T-helper 17 cell (primary cell): ENCODE results near the gene PMVK. TPM values are rescaled to one million over a fixed set of nuclear protein-coding genes. Genes with fewer than 3 reads are reported as not detected.

ENCODE experiments used
- ATAC-seq: fragments of 150-1000 bp; cut with Tn5 transposase; 2 replicates; pipeline ENCODE4 v1.10.0; 2021; ENCODE audit warnings: mild to moderate bottlenecking, moderate library complexity
- DNase-seq, 3 donors: peaks; one replicate each; pipeline versions ENCODE4 v3.0.0 to v3.0.0-alpha.2; 2020 to 2021
- H3K9me3 ChIP-seq: one replicate; pipeline ENCODE4 v1.7.0; 2013; ENCODE audit warnings: low read length, mild to moderate bottlenecking; ENCODE audit not compliant: control insufficient read depth, poor library complexity, severe bottlenecking
- H3K27ac Mint-ChIP-seq: one replicate; pipeline ENCODE4 v1.8.0; 2022; ENCODE audit warnings: mild to moderate bottlenecking, moderate library complexity, mixed read lengths
- H3K27me3 Mint-ChIP-seq: one replicate; pipeline ENCODE4 v1.8.0; 2022; ENCODE audit warnings: mixed read lengths
- H3K36me3 Mint-ChIP-seq: one replicate; pipeline ENCODE4 v1.8.0; 2022; ENCODE audit warnings: low read depth, mixed read lengths
- H3K4me1 Mint-ChIP-seq: one replicate; pipeline ENCODE4 v1.8.0; 2022; ENCODE audit warnings: mild to moderate bottlenecking, mixed read lengths
- H3K4me3 Mint-ChIP-seq: one replicate; pipeline ENCODE4 v1.8.0; 2022; ENCODE audit warnings: mild to moderate bottlenecking, moderate library complexity, mixed read lengths
- total RNA-seq, 4 donors: library from RNA in 2 of 4; stranded (reverse) in 2 of 4; gene quantifications; one replicate each; pipeline ENCODE4 v1.2.3 and lab custom pipeline; 2022 to 2026

Gene PMVK
- total RNA-seq, 2 donors from 2014 or later, result 19.0 to 19.9 TPM

DNA sequence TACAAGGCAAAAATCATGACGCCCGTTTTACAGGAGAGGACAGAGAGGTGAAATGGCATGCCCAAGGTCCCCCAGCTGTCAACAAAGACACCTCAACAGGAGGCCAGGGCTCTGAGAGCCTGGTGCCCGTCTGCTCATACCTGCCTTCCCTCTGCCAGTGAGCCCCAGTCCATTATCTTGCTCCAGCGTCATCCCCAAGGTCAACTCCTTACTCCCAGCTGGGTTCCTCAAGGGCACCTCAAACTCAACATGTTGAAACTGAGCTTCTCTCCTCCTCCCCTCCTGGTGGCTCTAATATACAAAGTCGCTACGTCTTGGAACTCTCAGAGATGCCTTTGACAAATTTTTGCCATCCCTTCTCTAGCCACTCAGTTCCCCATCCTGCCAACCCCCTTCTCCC, 16.1 kb upstream of the PMVK start:
- peaks cover 62% of the 10 kb centered on the region for H3K4me1 Mint-ChIP-seq
- H3K27ac Mint-ChIP-seq, result peak overlapping the region; percentile 100
- peaks cover 12% of the 10 kb centered on the region for H3K36me3 Mint-ChIP-seq
- peak overlapping the region; percentile 99 for H3K4me3 Mint-ChIP-seq
- no peak for ATAC-seq
- no peaks in the 10 kb centered on the region for H3K27me3 Mint-ChIP-seq
- H3K9me3 ChIP-seq, result no peaks in the 10 kb centered on the region
- DNase-seq, result no peak

GRCh38 chr1:154951901-154952657, 15.6 kb upstream of the PMVK start:
- no peaks in the 10 kb centered on the region for H3K27me3 Mint-ChIP-seq
- DNase-seq (peak; percentile 64 to 71 (median 64)), ATAC-seq (peak; percentile 46)
- H3K4me3 Mint-ChIP-seq, result peak overlapping the region; percentile 99
- H3K4me1 Mint-ChIP-seq, result peaks cover 64% of the 10 kb centered on the region
- H3K9me3 ChIP-seq, result no peaks in the 10 kb centered on the region
- H3K27ac Mint-ChIP-seq, result peak overlapping the region; percentile 100
- H3K36me3 Mint-ChIP-seq, result peaks cover 12% of the 10 kb centered on the region

- H3K4me3 Mint-ChIP-seq, result peak overlapping the region; percentile 83
- no peak for DNase-seq
- H3K27ac Mint-ChIP-seq, result peak overlapping the region; percentile 100
- ATAC-seq, result no peak
- peaks cover 15% of the 10 kb centered on the region for H3K36me3 Mint-ChIP-seq
- peaks cover 57% of the 10 kb centered on the region for H3K4me1 Mint-ChIP-seq
- H3K9me3 ChIP-seq, result no peaks in the 10 kb centered on the region
- H3K27me3 Mint-ChIP-seq, result no peaks in the 10 kb centered on the region
These were observed 11.6 kb upstream of the PMVK start for GRCh38 chr1:154948079-154948478.

DNA sequence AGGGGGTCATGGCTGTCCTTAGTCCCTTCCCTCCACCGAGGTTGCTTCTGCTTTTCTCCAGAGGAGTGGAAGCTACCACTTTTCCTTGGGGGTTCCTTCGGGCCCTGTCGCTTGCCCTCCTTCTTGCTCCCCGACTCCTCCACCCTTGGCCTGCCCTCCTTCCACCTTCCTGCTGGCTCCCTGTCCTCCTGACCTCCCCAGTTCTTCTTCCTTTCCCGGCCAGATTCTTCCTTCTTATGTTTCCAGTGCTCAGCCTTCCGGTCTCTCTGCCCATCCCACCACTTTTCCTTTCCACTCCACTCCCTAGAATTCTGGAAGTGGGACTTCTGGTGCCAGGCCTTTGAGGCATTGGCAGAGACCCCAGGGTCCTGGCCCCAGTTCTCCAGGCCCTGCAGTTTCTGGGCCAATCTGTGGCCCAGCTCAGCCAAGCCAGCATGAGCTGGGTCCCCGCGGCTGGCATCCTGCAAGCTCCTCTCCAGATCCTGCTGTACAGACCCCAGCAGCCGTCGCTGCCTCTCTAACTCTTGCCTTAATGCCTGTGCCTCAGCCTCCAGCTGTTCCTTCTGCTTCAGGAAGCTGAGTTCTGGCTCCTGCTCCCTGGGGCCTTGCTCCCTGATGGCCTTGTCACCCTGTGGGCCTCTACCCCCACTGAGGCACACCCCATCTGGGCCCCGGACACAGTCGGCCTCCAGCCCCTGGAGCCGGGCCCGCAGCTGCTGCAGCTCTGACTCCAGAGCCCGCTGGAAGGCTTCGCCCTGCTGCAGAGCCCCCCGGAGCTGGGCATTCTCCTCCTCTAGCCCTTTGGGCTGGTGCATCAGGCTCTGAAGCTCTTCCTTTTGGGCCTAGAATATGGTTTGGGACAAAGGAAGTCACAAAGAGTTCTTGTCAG, 9.7 kb upstream of the PMVK start:
- Mint-ChIP-seq H3K27ac (peak overlapping the region; percentile 100), H3K4me1 (peaks cover 59% of the 10 kb centered on the region), H3K36me3 (peaks cover 10% of the 10 kb centered on the region), H3K27me3 (no peaks in the 10 kb centered on the region), H3K4me3 (peak overlapping the region; percentile 86)
- H3K9me3 ChIP-seq, result no peaks in the 10 kb centered on the region
- DNase-seq, result no peak
- ATAC-seq, result no peak

GRCh38 chr1:154945160-154945961, 8.8 kb upstream of the PMVK start:
- peaks cover 7% of the 10 kb centered on the region for H3K36me3 Mint-ChIP-seq
- H3K4me1 Mint-ChIP-seq, result peaks cover 60% of the 10 kb centered on the region

DNA sequence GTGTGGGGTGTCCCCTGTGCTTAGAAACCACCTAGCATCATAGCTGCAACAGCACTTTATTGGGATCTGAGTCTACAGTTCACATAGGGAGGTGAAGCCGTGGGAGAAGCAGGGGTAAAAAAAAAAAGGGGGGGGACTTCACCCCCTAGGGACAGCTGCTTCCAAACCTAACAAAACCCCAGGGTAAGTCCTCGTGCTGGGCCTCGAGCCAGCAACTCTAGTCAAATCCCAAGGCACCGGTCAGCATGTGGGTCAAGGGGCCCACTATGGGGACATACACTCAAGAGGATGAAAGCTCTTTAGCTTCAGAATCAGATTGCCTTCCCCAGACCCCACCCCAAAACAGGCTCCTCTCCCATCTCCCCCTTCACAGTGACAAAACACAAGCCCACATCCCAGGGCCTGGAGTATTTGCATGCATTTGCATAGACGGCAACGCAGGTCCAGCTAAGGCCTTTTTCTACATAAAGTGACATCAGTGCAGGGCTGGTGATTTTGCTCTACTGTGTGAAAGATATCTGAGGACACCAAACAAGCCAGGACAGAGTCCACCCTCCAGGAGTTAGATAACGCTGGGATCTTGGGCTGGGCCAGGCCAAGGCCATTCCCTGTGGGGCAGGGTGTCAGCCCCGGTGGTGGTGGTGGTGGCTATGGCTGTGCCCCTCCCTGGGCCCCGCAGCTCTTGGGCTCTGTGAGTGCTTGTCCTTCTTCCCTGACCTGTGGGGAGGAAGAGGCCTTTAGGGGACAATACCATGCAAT, 8.1 kb upstream of the PMVK start:
- H3K27me3 Mint-ChIP-seq, result no peaks in the 10 kb centered on the region
- peaks cover 64% of the 10 kb centered on the region for H3K4me1 Mint-ChIP-seq
- H3K4me3 Mint-ChIP-seq, result peak overlapping the region; percentile 99
- ATAC-seq (no peak), DNase-seq (no peak)
- H3K9me3 ChIP-seq, result no peaks in the 10 kb centered on the region
- peaks cover 7% of the 10 kb centered on the region for H3K36me3 Mint-ChIP-seq
- peak overlapping the region; percentile 100 for H3K27ac Mint-ChIP-seq

More at GRCh38 chr1:154945160-154945961, 8.8 kb upstream of the PMVK start:
- no peaks in the 10 kb centered on the region for H3K9me3 ChIP-seq
- Mint-ChIP-seq H3K4me3 (peak overlapping the region; percentile 99), H3K27me3 (no peaks in the 10 kb centered on the region), H3K27ac (peak overlapping the region; percentile 100)
- DNase-seq (no peak), ATAC-seq (no peak)

- peak overlapping the region; percentile 100 for H3K27ac Mint-ChIP-seq
- H3K36me3 Mint-ChIP-seq, result peaks cover 7% of the 10 kb centered on the region
- DNase-seq (no peak), ATAC-seq (peak; percentile 22)
- no peaks in the 10 kb centered on the region for H3K27me3 Mint-ChIP-seq
- peaks cover 68% of the 10 kb centered on the region for H3K4me1 Mint-ChIP-seq
- no peaks in the 10 kb centered on the region for H3K9me3 ChIP-seq
- peak overlapping the region; percentile 99 for H3K4me3 Mint-ChIP-seq
These were observed 7.3 kb upstream of the PMVK start for GRCh38 chr1:154943649-154944400.

DNA sequence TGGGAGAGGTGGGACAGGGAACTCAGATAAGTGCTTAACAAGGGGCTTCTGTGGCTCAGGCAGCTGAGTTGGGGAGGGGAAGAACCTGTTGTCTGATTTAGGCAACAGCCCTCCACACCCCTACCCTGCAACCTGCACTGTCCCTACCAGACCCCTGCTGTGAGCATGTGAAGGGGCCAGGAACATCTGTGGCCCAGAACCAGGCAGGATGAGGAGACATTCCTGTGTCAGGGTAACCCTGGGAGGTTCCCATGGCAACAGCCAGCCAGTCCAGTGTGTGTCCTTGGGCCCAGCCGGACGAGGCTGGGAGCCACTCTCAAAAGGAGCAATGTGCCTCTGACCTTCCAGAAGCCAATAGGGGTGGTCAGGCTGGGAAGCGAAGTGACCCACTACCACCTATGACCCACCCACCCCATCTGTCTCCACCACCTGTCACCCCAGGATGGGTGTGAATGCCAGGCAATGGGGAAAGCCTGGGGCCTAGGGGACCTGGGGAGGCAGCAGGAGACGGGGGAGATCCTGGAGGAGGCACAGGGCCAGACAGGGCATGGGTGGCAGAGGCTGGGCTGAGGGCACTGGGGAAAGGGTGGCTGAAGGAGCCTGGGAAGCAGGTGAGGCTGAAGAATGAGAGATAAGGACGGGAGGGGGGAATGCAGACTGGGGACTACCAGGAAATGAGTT, 5.0 kb upstream of the PMVK start:
- H3K27me3 Mint-ChIP-seq, result no peaks in the 10 kb centered on the region
- peak overlapping the region; percentile 100 for H3K27ac Mint-ChIP-seq
- no peak for DNase-seq
- no peaks in the 10 kb centered on the region for H3K9me3 ChIP-seq
- H3K4me1 Mint-ChIP-seq, result peaks cover 81% of the 10 kb centered on the region
- peak overlapping the region; percentile 99 for H3K4me3 Mint-ChIP-seq
- H3K36me3 Mint-ChIP-seq, result peaks cover 8% of the 10 kb centered on the region
- ATAC-seq, result no peak

DNA sequence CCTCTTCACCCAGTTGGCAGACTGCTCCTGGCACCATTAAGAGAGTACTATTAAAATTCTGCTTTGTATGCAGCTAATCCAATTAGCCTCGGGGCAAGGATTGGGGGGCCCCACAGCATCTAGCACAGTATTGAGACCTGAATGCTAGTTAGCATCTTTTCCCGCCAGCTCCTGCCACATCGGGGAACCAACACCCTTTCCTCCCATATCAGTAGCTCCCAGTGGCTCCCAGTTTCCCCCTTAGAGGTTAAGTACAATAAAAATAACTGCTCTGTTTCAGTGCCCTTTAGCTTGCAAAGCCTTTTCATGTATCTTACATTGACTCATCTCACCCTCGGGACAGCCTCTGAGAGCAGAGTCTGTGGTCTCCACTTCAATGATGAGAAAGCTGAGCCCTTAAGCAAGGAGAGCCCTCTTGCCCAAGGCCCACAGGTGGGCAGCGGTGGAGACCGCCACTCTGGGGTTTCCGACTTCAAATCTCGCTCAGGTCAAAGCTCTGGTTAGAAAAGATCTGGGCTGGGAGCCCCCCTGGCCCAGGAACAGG, 4.2 kb upstream of the PMVK start:
- no peaks in the 10 kb centered on the region for H3K9me3 ChIP-seq
- Mint-ChIP-seq H3K27me3 (no peaks in the 10 kb centered on the region), H3K4me1 (peaks cover 77% of the 10 kb centered on the region), H3K27ac (peak overlapping the region; percentile 100), H3K4me3 (peak overlapping the region; percentile 99), H3K36me3 (peaks cover 4% of the 10 kb centered on the region)
- DNase-seq, result no peak
- no peak for ATAC-seq

DNA sequence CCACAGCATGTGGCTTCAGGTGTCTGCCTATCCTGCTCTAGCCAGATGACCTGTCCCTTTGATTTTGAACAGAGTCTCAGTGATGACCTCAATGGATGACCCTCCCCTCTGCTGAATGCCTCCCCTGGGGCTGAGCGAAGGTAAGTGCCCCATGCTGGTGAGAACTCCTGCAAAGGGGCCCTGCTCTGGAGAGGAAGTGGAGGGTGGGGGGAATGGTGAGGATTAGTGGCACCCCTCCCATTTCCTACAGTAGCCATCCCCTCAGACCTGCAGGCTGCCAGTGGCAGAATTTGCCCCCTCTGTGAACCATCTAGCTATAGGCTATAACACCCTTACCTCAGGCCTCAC, 3.7 kb upstream of the PMVK start:
- Mint-ChIP-seq H3K27me3 (no peaks in the 10 kb centered on the region), H3K27ac (peak overlapping the region; percentile 100), H3K4me3 (peak overlapping the region; percentile 99), H3K36me3 (peaks cover 4% of the 10 kb centered on the region), H3K4me1 (peaks cover 80% of the 10 kb centered on the region)
- ATAC-seq (no peak), DNase-seq (no peak)
- no peaks in the 10 kb centered on the region for H3K9me3 ChIP-seq

DNA sequence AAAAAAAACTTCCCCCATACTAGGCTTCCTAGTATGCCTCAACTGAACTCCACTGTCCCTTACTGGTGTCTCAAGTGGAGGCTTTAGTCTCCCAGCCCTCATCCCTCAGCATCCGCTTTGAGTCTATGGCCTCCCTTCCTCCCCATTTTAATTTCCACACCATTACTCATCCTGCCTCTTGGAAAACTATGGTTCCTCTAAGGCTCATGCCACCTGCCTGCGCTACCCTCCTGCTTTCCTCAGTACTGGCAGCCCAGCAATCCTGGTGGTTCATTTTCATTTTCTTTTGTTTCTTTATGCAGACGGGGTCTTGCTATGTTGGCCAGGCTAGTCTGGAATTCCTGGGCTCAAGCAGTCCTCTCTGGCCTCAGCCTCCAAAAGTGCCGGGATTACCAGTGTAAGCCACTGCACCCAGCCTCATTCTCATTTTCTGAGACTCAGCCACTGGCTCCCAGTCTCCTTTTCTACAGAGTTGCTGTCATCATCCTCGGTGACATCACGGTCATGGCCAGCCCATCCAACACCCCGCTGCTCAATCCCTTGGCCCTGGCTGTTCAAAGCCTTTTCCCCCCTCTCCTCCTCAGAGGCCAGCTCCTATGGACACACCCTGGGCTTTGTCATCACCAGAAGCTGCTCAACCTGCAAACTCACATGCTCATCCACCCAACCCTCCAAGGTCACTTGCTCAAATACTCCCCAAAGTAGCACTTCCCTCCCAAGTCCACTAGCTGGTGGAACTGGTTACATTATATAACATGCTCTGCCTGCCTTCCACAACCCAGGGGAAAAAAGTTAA, 2.3 kb upstream of the PMVK start:
- Mint-ChIP-seq H3K27ac (peak overlapping the region; percentile 100), H3K4me3 (peak overlapping the region; percentile 99), H3K27me3 (no peaks in the 10 kb centered on the region), H3K36me3 (peaks cover 4% of the 10 kb centered on the region), H3K4me1 (peaks cover 75% of the 10 kb centered on the region)
- no peak for ATAC-seq
- DNase-seq, result no peak
- H3K9me3 ChIP-seq, result no peaks in the 10 kb centered on the region
